Ishikawa (cell line): ENCODE measurements around the gene LGALS1.

ENCODE experiments used
- CEBPB ChIP-seq: IDR thresholded peaks from 2 replicates; pipeline ENCODE4 v1.6.1; 2012
- CREB1 ChIP-seq: IDR thresholded peaks from 2 replicates; pipeline ENCODE4 v1.6.1; 2012; ENCODE audit warnings: low read depth
- EGR1 ChIP-seq: IDR thresholded peaks from 2 replicates; pipeline ENCODE4 v1.6.1; 2012
- EP300 ChIP-seq: IDR thresholded peaks from 2 replicates; pipeline ENCODE4 v1.6.1; 2012; ENCODE audit warnings: borderline replicate concordance
- FOXM1 ChIP-seq: IDR thresholded peaks from 2 replicates; pipeline ENCODE4 v1.6.1; 2012; ENCODE audit warnings: low read depth, borderline replicate concordance
- NFIC ChIP-seq: IDR thresholded peaks from 2 replicates; pipeline ENCODE4 v1.6.1; 2012
- RAD21 ChIP-seq: IDR thresholded peaks from 2 replicates; pipeline ENCODE4 v1.6.1; 2012; ENCODE audit warnings: low read depth
- TAF1 ChIP-seq: IDR thresholded peaks from 2 replicates; pipeline ENCODE4 v1.6.1; 2012; ENCODE audit warnings: low read depth, mild to moderate bottlenecking
- TCF12 ChIP-seq: IDR thresholded peaks from 2 replicates; pipeline ENCODE4 v1.6.1; 2012; ENCODE audit warnings: low read depth
- YY1 ChIP-seq: IDR thresholded peaks from 2 replicates; pipeline ENCODE4 v1.6.1; 2012; ENCODE audit warnings: low read depth
- ZBTB7A ChIP-seq: IDR thresholded peaks from 2 replicates; pipeline ENCODE4 v1.6.1; 2012; ENCODE audit warnings: low read depth
- TF ChIP-seq, protein P1 (sequence below): IDR thresholded peaks from 2 replicates; pipeline ENCODE4 v1.6.1; 2012
- TF ChIP-seq, protein P2 (sequence below): IDR thresholded peaks from 2 replicates; pipeline ENCODE4 v1.6.1; 2012; ENCODE audit warnings: low read depth, mild to moderate bottlenecking

DNA sequence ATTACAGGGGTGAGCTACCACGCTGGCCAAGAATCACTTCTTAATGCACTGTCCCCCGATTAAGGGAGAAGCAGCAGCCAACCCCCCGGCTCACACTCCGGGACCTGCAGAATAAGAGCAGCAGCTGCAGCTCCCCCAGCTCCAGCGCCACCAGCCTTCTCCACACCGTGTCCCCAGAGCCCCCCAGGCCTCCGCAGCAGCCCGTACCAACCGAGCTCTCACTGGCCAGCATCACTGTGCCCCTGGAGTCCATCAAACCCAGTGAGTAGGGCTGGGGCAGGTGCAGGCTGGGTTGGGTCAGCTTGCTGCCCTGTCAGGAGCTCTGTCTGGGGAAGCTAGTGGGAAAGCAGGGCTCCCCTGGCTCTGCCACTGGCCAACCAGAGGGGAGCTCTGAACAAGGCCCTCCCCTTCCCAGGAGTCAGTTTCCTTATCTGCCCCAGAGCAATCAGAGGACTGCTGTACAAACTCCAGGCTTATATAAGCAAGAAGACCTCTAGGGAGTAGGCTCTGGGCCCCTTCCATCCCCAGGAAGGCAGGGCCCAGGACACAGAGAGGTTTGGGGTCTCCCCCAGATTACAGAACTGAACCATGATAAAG, 44.5 kb upstream of the LGALS1 start:
- TF ChIP-seq FOXM1 (no peak), CREB1 (no peak), EP300 (no peak), TAF1 (no peak), CEBPB (no peak), EGR1 (no peak), NFIC (no peak), ZBTB7A (no peak), YY1 (no peak), RAD21 (no peak), TCF12 (no peak)
- TF ChIP-seq, protein P1, sequence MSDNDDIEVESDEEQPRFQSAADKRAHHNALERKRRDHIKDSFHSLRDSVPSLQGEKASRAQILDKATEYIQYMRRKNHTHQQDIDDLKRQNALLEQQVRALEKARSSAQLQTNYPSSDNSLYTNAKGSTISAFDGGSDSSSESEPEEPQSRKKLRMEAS, result no peak
- TF ChIP-seq, protein P2, sequence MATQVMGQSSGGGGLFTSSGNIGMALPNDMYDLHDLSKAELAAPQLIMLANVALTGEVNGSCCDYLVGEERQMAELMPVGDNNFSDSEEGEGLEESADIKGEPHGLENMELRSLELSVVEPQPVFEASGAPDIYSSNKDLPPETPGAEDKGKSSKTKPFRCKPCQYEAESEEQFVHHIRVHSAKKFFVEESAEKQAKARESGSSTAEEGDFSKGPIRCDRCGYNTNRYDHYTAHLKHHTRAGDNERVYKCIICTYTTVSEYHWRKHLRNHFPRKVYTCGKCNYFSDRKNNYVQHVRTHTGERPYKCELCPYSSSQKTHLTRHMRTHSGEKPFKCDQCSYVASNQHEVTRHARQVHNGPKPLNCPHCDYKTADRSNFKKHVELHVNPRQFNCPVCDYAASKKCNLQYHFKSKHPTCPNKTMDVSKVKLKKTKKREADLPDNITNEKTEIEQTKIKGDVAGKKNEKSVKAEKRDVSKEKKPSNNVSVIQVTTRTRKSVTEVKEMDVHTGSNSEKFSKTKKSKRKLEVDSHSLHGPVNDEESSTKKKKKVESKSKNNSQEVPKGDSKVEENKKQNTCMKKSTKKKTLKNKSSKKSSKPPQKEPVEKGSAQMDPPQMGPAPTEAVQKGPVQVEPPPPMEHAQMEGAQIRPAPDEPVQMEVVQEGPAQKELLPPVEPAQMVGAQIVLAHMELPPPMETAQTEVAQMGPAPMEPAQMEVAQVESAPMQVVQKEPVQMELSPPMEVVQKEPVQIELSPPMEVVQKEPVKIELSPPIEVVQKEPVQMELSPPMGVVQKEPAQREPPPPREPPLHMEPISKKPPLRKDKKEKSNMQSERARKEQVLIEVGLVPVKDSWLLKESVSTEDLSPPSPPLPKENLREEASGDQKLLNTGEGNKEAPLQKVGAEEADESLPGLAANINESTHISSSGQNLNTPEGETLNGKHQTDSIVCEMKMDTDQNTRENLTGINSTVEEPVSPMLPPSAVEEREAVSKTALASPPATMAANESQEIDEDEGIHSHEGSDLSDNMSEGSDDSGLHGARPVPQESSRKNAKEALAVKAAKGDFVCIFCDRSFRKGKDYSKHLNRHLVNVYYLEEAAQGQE, result no peak
